Effector memory CD8-positive, alpha-beta T cell (primary cell): ENCODE data around the gene CCRL2.

ENCODE experiments used
- ATAC-seq: fragments of 150-1000 bp; cut with Tn5 transposase; replicated peaks from 2 replicates; pipeline ENCODE4 v1.10.0; 2021; ENCODE audit warnings: mild to moderate bottlenecking, moderate library complexity
- DNase-seq, 3 experiments: peaks; one replicate each; pipeline ENCODE4 v3.0.0; 2021
- H3K27ac Mint-ChIP-seq, 2 donors: one replicate each; pipeline ENCODE4 v1.8.0; 2022; ENCODE audit warnings: mild to moderate bottlenecking in 2 of 2, mixed read lengths in 2 of 2, moderate library complexity in 2 of 2
- H3K27me3 Mint-ChIP-seq, 2 donors: one replicate each; pipeline ENCODE4 v1.8.0; 2022; ENCODE audit warnings: mixed read lengths in 2 of 2
- H3K36me3 Mint-ChIP-seq: one replicate; pipeline ENCODE4 v1.8.0; 2022; ENCODE audit warnings: mild to moderate bottlenecking, moderate library complexity, mixed read lengths; ENCODE audit not compliant: insufficient read depth
- H3K4me1 Mint-ChIP-seq, 2 donors: one replicate each; pipeline ENCODE4 v1.8.0; 2022; ENCODE audit warnings: low read depth in 2 of 2, mixed read lengths in 2 of 2
- H3K4me3 Mint-ChIP-seq, 2 donors: one replicate each; pipeline ENCODE4 v1.8.0; 2022; ENCODE audit warnings: mild to moderate bottlenecking in 2 of 2, mixed read lengths in 2 of 2, moderate library complexity in 2 of 2
- H3K9me3 Mint-ChIP-seq, 2 donors: one replicate each; pipeline ENCODE4 v1.8.0; 2022; ENCODE audit warnings: mixed read lengths in 2 of 2

The CCRL2 gene

GRCh38 chr3:46370839-46371518 lies 36.1 kb upstream of the CCRL2 start, which contains the start of gene CCR5:
TSS of gene CCR5 (plus strand) at chr3:46370946. CDS start at chr3:46372903, 1,957 bp downstream.
- H3K9me3 Mint-ChIP-seq = no peaks in the 10 kb centered on the region
- H3K27me3 Mint-ChIP-seq = no peaks in the 10 kb centered on the region
- peaks cover 32% of the 10 kb centered on the region for H3K36me3 Mint-ChIP-seq
- peak within 1 kb of the TSS; percentile 82 to 83 for H3K4me3 Mint-ChIP-seq
- H3K4me1 Mint-ChIP-seq = peaks cover 61 to 80% of the 10 kb centered on the region in 2 donors
- peak within 1 kb of the TSS; percentile 89 to 92 for H3K27ac Mint-ChIP-seq
- ATAC-seq (peak; percentile 55), DNase-seq (peak in 2 of 3 experiments; percentile 33 to 41)

GRCh38 chr3:46371519-46372340 lies 35.3 kb upstream of the CCRL2 start:
- Mint-ChIP-seq H3K4me1 (peaks cover 57 to 78% of the 10 kb centered on the region in 2 donors), H3K36me3 (peaks cover 32% of the 10 kb centered on the region)
- no peak for ATAC-seq

GRCh38 chr3:46372492-46373359 lies 34.3 kb upstream of the CCRL2 start:
- ATAC-seq (peak; percentile 40), DNase-seq (peak; percentile 33 to 43 (median 38))
- H3K4me3 Mint-ChIP-seq = peak overlapping the region; percentile 82 to 83
- H3K4me1 Mint-ChIP-seq = peaks cover 62 to 84% of the 10 kb centered on the region in 2 donors
- peaks cover 36% of the 10 kb centered on the region for H3K36me3 Mint-ChIP-seq
- no peaks in the 10 kb centered on the region for H3K27me3 Mint-ChIP-seq
- peak overlapping the region; percentile 89 to 92 for H3K27ac Mint-ChIP-seq
- H3K9me3 Mint-ChIP-seq = no peaks in the 10 kb centered on the region

More at GRCh38 chr3:46371519-46372340, 35.3 kb upstream of the CCRL2 start:
- Mint-ChIP-seq H3K4me3 (peak overlapping the region; percentile 82 to 83), H3K27me3 (no peaks in the 10 kb centered on the region), H3K27ac (peak overlapping the region; percentile 89 to 92), H3K9me3 (no peaks in the 10 kb centered on the region)
- no peak for DNase-seq

GRCh38 chr3:46374755-46375154 lies 32.3 kb upstream of the CCRL2 start:
- peaks cover 49 to 70% of the 10 kb centered on the region in 2 donors for H3K4me1 Mint-ChIP-seq
- no peak for ATAC-seq
- H3K27ac Mint-ChIP-seq = peak overlapping the region; percentile 89 to 92
- no peaks in the 10 kb centered on the region for H3K9me3 Mint-ChIP-seq
- no peaks in the 10 kb centered on the region for H3K27me3 Mint-ChIP-seq
- peaks cover 41% of the 10 kb centered on the region for H3K36me3 Mint-ChIP-seq
- no peak for DNase-seq
- H3K4me3 Mint-ChIP-seq = peak overlapping the region; percentile 82 to 83

- DNase-seq (no peak), ATAC-seq (no peak)
- Mint-ChIP-seq H3K36me3 (peaks cover 41% of the 10 kb centered on the region), H3K4me1 (peaks cover 47 to 69% of the 10 kb centered on the region in 2 donors), H3K4me3 (peak overlapping the region; percentile 82 to 83), H3K27me3 (no peaks in the 10 kb centered on the region), H3K9me3 (no peaks in the 10 kb centered on the region), H3K27ac (peak overlapping the region; percentile 89 to 92)
Measured at GRCh38 chr3:46375218-46375617, 31.8 kb upstream of the CCRL2 start.

- peak overlapping the region; percentile 89 to 92 for H3K27ac Mint-ChIP-seq
- no peaks in the 10 kb centered on the region for H3K27me3 Mint-ChIP-seq
- no peaks in the 10 kb centered on the region for H3K9me3 Mint-ChIP-seq
- no peak for DNase-seq
- H3K4me1 Mint-ChIP-seq = peaks cover 52 to 71% of the 10 kb centered on the region in 2 donors
- H3K36me3 Mint-ChIP-seq = peaks cover 41% of the 10 kb centered on the region
- peak overlapping the region; percentile 82 to 83 for H3K4me3 Mint-ChIP-seq
- peak; percentile 52 for ATAC-seq
Measured at GRCh38 chr3:46375814-46376213, 31.2 kb upstream of the CCRL2 start.

GRCh38 chr3:46378426-46378942 lies 28.6 kb upstream of the CCRL2 start:
- Mint-ChIP-seq H3K27ac (peak overlapping the region in 1 of 2 donors; percentile 56), H3K4me3 (peak overlapping the region; percentile 2), H3K9me3 (no peaks in the 10 kb centered on the region), H3K27me3 (no peaks in the 10 kb centered on the region), H3K4me1 (peaks cover 50 to 60% of the 10 kb centered on the region in 2 donors), H3K36me3 (peaks cover 27% of the 10 kb centered on the region)
- peak; percentile 52 to 58 (median 55) for DNase-seq
- ATAC-seq = peak; percentile 33

- DNase-seq (no peak), ATAC-seq (peak; percentile 53)
- H3K4me1 Mint-ChIP-seq = peaks cover 37 to 47% of the 10 kb centered on the region in 2 donors
- no peaks in the 10 kb centered on the region for H3K9me3 Mint-ChIP-seq
- H3K4me3 Mint-ChIP-seq = peak overlapping the region; percentile 37 to 56
- no peaks in the 10 kb centered on the region for H3K27me3 Mint-ChIP-seq
- H3K27ac Mint-ChIP-seq = peak overlapping the region; percentile 16 to 86
- H3K36me3 Mint-ChIP-seq = peaks cover 12% of the 10 kb centered on the region
Measured at GRCh38 chr3:46380471-46381221, 26.4 kb upstream of the CCRL2 start.

GRCh38 chr3:46381625-46382024 lies 25.4 kb upstream of the CCRL2 start:
- H3K4me1 Mint-ChIP-seq = peaks cover 33 to 40% of the 10 kb centered on the region in 2 donors
- H3K9me3 Mint-ChIP-seq = no peaks in the 10 kb centered on the region

GRCh38 chr3:46383211-46383950 lies 23.7 kb upstream of the CCRL2 start:
- peak overlapping the region in 1 of 2 donors; percentile 29 for H3K27ac Mint-ChIP-seq

More at GRCh38 chr3:46381625-46382024, 25.4 kb upstream of the CCRL2 start:
- ATAC-seq = no peak
- Mint-ChIP-seq H3K36me3 (peaks cover 12% of the 10 kb centered on the region), H3K27ac (peak overlapping the region in 1 of 2 donors; percentile 86), H3K4me3 (no peak overlapping the region), H3K27me3 (no peaks in the 10 kb centered on the region)
- DNase-seq = no peak

GRCh38 chr3:46383951-46384330 lies 23.1 kb upstream of the CCRL2 start:
- Mint-ChIP-seq H3K27ac (peak overlapping the region in 1 of 2 donors; percentile 29), H3K36me3 (peaks cover 5% of the 10 kb centered on the region), H3K9me3 (no peaks in the 10 kb centered on the region), H3K4me3 (peak overlapping the region in 1 of 2 donors; percentile 22), H3K4me1 (peaks cover 22 to 26% of the 10 kb centered on the region in 2 donors), H3K27me3 (no peaks in the 10 kb centered on the region)
- ATAC-seq (peak; percentile 7), DNase-seq (no peak)

More at GRCh38 chr3:46383211-46383950, 23.7 kb upstream of the CCRL2 start:
- DNase-seq (no peak), ATAC-seq (peak; percentile 28)
- H3K9me3 Mint-ChIP-seq = no peaks in the 10 kb centered on the region
- H3K27me3 Mint-ChIP-seq = no peaks in the 10 kb centered on the region
- H3K4me1 Mint-ChIP-seq = peaks cover 23 to 28% of the 10 kb centered on the region in 2 donors
- H3K36me3 Mint-ChIP-seq = peaks cover 5% of the 10 kb centered on the region
- H3K4me3 Mint-ChIP-seq = peak overlapping the region in 1 of 2 donors; percentile 22
